ENCODE data around the gene MSL1. TPM values are rescaled to one million over a fixed set of nuclear protein-coding genes. Genes with fewer than 3 reads are reported as not detected.

MSL1 gene
- total and polyA plus RNA-seq, 9 of the 15 experiments (the other 6 are each of a cell fraction or from before 2014, with no cell fraction given): 13.8 to 120 (median 61.9) TPM

DNA sequence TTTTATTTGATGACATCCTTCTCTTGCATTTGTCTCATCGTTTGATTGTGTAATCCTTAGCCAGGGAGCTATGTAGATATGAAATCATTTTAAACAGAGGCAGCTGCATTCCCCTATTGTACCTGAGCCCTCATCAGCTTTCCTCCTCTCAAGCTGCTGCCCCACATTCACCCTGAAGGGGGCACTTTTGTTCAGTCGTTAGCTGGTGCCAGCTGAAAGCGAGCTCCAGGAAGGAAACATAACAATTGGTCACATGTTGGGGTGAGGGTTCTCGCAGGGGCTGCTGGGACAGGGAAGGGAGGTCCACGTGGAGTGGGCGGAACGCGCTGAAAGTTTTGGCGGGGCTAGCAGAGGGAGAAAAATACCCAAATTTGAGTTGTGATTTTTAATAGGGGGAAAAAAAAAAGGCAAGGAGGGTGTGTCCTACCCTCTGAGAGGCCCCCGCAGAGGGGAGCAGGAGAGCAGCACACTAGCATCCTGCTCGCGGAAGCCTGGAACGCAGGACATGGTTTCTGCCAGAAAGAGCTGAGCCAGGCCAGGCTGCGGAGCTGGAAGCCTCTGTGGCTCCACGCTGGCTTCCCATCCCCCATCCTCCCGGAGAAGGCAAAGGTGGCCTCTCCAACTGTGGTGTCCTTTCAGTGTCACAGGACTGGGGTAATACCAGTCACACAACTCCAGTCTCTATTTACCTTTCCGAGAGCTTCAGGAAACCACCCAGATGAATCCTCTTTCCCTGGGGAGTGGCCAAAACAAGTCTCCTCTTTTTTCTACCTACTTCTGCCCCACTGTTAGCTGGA, 8.5 kb upstream of the MSL1 start (continued):
- TF ChIP-seq, protein P1, sequence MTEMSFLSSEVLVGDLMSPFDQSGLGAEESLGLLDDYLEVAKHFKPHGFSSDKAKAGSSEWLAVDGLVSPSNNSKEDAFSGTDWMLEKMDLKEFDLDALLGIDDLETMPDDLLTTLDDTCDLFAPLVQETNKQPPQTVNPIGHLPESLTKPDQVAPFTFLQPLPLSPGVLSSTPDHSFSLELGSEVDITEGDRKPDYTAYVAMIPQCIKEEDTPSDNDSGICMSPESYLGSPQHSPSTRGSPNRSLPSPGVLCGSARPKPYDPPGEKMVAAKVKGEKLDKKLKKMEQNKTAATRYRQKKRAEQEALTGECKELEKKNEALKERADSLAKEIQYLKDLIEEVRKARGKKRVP (CRISPR knock-in tag; IDR thresholded peaks at IDR 0.05): 0 out of 2 replicates have a peak, but pooled peaks have one; percentile 9
- TF ChIP-seq SIN3B (IDR thresholded peaks at IDR 0.05; ENCODE audit: low read depth) (no peak), XRCC4 (IDR thresholded peaks at IDR 0.05; ENCODE audit: extremely low read depth, insufficient read depth, insufficient read length) (no peak), SNRNP70 (optimal IDR thresholded peaks at IDR 0.05; ENCODE audit: low read depth, low read length) (no peak), ZNF77 (CRISPR knock-in tag; IDR thresholded peaks at IDR 0.05) (no peak), ZNF354B (CRISPR knock-in tag; IDR thresholded peaks at IDR 0.05) (no peak), ZNF175 (CRISPR knock-in tag; IDR thresholded peaks at IDR 0.05; ENCODE audit: low read depth) (peak; percentile 70; the same call in 1 of the 2 replicates), NFATC3 (IDR thresholded peaks at IDR 0.05) (no peak), XRCC5 (IDR thresholded peaks at IDR 0.05; ENCODE audit: low read depth, low read length) (0 out of 2 replicates have a peak, but pooled peaks have one; percentile 87), MCM7 (IDR thresholded peaks at IDR 0.05) (no peak)
- TF ChIP-seq, protein P2, sequence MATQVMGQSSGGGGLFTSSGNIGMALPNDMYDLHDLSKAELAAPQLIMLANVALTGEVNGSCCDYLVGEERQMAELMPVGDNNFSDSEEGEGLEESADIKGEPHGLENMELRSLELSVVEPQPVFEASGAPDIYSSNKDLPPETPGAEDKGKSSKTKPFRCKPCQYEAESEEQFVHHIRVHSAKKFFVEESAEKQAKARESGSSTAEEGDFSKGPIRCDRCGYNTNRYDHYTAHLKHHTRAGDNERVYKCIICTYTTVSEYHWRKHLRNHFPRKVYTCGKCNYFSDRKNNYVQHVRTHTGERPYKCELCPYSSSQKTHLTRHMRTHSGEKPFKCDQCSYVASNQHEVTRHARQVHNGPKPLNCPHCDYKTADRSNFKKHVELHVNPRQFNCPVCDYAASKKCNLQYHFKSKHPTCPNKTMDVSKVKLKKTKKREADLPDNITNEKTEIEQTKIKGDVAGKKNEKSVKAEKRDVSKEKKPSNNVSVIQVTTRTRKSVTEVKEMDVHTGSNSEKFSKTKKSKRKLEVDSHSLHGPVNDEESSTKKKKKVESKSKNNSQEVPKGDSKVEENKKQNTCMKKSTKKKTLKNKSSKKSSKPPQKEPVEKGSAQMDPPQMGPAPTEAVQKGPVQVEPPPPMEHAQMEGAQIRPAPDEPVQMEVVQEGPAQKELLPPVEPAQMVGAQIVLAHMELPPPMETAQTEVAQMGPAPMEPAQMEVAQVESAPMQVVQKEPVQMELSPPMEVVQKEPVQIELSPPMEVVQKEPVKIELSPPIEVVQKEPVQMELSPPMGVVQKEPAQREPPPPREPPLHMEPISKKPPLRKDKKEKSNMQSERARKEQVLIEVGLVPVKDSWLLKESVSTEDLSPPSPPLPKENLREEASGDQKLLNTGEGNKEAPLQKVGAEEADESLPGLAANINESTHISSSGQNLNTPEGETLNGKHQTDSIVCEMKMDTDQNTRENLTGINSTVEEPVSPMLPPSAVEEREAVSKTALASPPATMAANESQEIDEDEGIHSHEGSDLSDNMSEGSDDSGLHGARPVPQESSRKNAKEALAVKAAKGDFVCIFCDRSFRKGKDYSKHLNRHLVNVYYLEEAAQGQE (IDR thresholded peaks at IDR 0.05; ENCODE audit: borderline replicate concordance): peak; percentile 92
- TF ChIP-seq, protein P2 (CRISPR knock-in tag; IDR thresholded peaks at IDR 0.05; ENCODE audit: low read depth): no peak
- TF ChIP-seq, protein P3, sequence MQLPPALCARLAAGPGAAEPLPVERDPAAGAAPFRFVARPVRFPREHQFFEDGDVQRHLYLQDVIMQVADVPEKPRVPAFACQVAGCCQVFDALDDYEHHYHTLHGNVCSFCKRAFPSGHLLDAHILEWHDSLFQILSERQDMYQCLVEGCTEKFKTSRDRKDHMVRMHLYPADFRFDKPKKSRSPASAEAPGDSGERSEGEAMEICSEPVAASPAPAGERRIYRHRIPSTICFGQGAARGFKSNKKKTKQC (CRISPR knock-in tag; IDR thresholded peaks at IDR 0.05): no peak
- TF ChIP-seq, protein P4, sequence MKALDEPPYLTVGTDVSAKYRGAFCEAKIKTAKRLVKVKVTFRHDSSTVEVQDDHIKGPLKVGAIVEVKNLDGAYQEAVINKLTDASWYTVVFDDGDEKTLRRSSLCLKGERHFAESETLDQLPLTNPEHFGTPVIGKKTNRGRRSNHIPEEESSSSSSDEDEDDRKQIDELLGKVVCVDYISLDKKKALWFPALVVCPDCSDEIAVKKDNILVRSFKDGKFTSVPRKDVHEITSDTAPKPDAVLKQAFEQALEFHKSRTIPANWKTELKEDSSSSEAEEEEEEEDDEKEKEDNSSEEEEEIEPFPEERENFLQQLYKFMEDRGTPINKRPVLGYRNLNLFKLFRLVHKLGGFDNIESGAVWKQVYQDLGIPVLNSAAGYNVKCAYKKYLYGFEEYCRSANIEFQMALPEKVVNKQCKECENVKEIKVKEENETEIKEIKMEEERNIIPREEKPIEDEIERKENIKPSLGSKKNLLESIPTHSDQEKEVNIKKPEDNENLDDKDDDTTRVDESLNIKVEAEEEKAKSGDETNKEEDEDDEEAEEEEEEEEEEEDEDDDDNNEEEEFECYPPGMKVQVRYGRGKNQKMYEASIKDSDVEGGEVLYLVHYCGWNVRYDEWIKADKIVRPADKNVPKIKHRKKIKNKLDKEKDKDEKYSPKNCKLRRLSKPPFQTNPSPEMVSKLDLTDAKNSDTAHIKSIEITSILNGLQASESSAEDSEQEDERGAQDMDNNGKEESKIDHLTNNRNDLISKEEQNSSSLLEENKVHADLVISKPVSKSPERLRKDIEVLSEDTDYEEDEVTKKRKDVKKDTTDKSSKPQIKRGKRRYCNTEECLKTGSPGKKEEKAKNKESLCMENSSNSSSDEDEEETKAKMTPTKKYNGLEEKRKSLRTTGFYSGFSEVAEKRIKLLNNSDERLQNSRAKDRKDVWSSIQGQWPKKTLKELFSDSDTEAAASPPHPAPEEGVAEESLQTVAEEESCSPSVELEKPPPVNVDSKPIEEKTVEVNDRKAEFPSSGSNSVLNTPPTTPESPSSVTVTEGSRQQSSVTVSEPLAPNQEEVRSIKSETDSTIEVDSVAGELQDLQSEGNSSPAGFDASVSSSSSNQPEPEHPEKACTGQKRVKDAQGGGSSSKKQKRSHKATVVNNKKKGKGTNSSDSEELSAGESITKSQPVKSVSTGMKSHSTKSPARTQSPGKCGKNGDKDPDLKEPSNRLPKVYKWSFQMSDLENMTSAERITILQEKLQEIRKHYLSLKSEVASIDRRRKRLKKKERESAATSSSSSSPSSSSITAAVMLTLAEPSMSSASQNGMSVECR (CRISPR knock-in tag; IDR thresholded peaks at IDR 0.05): peak; percentile 69; the same call in 1 of the 2 replicates
